K562 (cell line): ENCODE data around the gene OTOG.

Experiments used
- ADNP ChIP-seq: fragments of 200-800 bp; sonication (Bioruptor generic); IDR thresholded peaks from 2 replicates; pipeline ENCODE4 v1.6.1; 2016; ENCODE audit warnings: missing genetic modification characterization, missing compliant biosample characterization
- BRF1 ChIP-seq: IDR thresholded peaks from 3 replicates; pipeline ENCODE4 v1.6.1; 2011; ENCODE audit warnings: borderline replicate concordance, mild to moderate bottlenecking; ENCODE audit not compliant: insufficient read length; ENCODE audit errors: extremely low read depth
- CTCF ChIP-seq, 3 experiments: IDR thresholded peaks in 2 of 3; conservative IDR thresholded peaks in 1 of 3; 2 replicates each; pipeline ENCODE4 v1.5.1; 2011 to 2012; ENCODE audit warnings: low read length in 3 of 3, mild to moderate bottlenecking in 3 of 3, control low read depth in 2 of 3, improper control_type of control experiment in 1 of 3, inconsistent platforms in 1 of 3, low read depth in 1 of 3, mixed read lengths in 1 of 3, moderate library complexity in 1 of 3; ENCODE audit not compliant: insufficient read depth in 2 of 3

GRCh38 chr11:17608821-17609220, 61.8 kb downstream of the OTOG start:
- no peak for TF ChIP-seq CTCF (IDR thresholded peaks at IDR 0.05 in 2 of 3, conservative IDR thresholded peaks at IDR 0.05 in 1 of 3; ENCODE audit: insufficient read depth in 2 of 3, low read depth in 1 of 3, low read length in 3 of 3)
- TF ChIP-seq BRF1 = no peak
- TF ChIP-seq ADNP (tag) = no peak
